ENCODE results near the gene MAN1B1.
A peak's percentile ranks its signal among the peaks of the same experiment; 100 is the strongest.
"Not testable (repeated sequence)": the region's sequence is repeated elsewhere in the genome, so short reads cannot be mapped to it uniquely, and the experiment has no call there.

The MAN1B1 gene

GRCh38 chr9:137128158-137128861 lies 41.5 kb downstream of the MAN1B1 start:
- DNase-seq (ENCODE audit: low read depth): no peak

GRCh38 chr9:137128862-137129455 lies 42.2 kb downstream of the MAN1B1 start:
- DNase-seq (ENCODE audit: low read depth): no peak

GRCh38 chr9:137129456-137130175 lies 42.8 kb downstream of the MAN1B1 start:
- peak; percentile 63 for DNase-seq (ENCODE audit: low read depth)

GRCh38 chr9:137130176-137130755 lies 43.5 kb downstream of the MAN1B1 start:
- DNase-seq (ENCODE audit: low read depth): no peak

GRCh38 chr9:137134191-137134590 lies 47.4 kb downstream of the MAN1B1 start:
- no peak for DNase-seq (ENCODE audit: low read depth)

GRCh38 chr9:137135154-137135553 lies 48.4 kb downstream of the MAN1B1 start:
- DNase-seq (ENCODE audit: low read depth): not testable (repeated sequence)

GRCh38 chr9:137136261-137136880 lies 49.6 kb downstream of the MAN1B1 start:
- DNase-seq (ENCODE audit: low read depth): no peak

- no peak for DNase-seq (ENCODE audit: low read depth)
These were observed 50.3 kb downstream of the MAN1B1 start for GRCh38 chr9:137136881-137137607.

- no peak for DNase-seq (ENCODE audit: low read depth)
These were observed 51.4 kb downstream of the MAN1B1 start for GRCh38 chr9:137138058-137138721.

- no peak for DNase-seq (ENCODE audit: low read depth)
These were observed 52.1 kb downstream of the MAN1B1 start, which contains the start of gene GRIN1 for GRCh38 chr9:137138722-137139467. Gene GRIN1 (plus strand): TSS chr9:137139154. CDS start chr9:137139487, 333 bp downstream.

- DNase-seq (ENCODE audit: low read depth): no peak
These were observed 52.8 kb downstream of the MAN1B1 start for GRCh38 chr9:137139468-137140150.

GRCh38 chr9:137140151-137141012 lies 53.6 kb downstream of the MAN1B1 start:
- DNase-seq (ENCODE audit: low read depth): no peak

GRCh38 chr9:137141050-137141810 lies 54.4 kb downstream of the MAN1B1 start:
- DNase-seq (ENCODE audit: low read depth): no peak

GRCh38 chr9:137141976-137142936 lies 55.5 kb downstream of the MAN1B1 start:
- DNase-seq (ENCODE audit: low read depth): no peak

- no peak for DNase-seq (ENCODE audit: low read depth)
These were observed 56.7 kb downstream of the MAN1B1 start for GRCh38 chr9:137143459-137143858.

GRCh38 chr9:137145731-137146526 lies 59.1 kb downstream of the MAN1B1 start:
- DNase-seq (ENCODE audit: low read depth): no peak
